Dendritic cell treated with granulocyte-macrophage colony-stimulating factor and Interleukin-4, amounts not matched to agents 40 ng/mL and 50 ng/mL, for 4 days (primary cell): ENCODE measurements around the gene MAN1A2.
"Not testable (repeated sequence)": the region's sequence is repeated elsewhere in the genome, so short reads cannot be mapped to it uniquely, and the experiment has no call there.

Experiments used
- H3K27ac Mint-ChIP-seq: one replicate; pipeline ENCODE4 v1.8.0; 2022; ENCODE audit warnings: mild to moderate bottlenecking, mixed read lengths
- H3K27me3 Mint-ChIP-seq: one replicate; pipeline ENCODE4 v1.8.0; 2022; ENCODE audit warnings: mild to moderate bottlenecking, mixed read lengths
- H3K36me3 Mint-ChIP-seq: one replicate; pipeline ENCODE4 v1.8.0; 2022; ENCODE audit warnings: low read depth, mixed read lengths
- H3K4me1 Mint-ChIP-seq: one replicate; pipeline ENCODE4 v1.8.0; 2022; ENCODE audit warnings: low read depth, mixed read lengths
- H3K4me3 Mint-ChIP-seq: one replicate; pipeline ENCODE4 v1.8.0; 2022; ENCODE audit warnings: mild to moderate bottlenecking, moderate library complexity, mixed read lengths
- H3K9me3 Mint-ChIP-seq: one replicate; pipeline ENCODE4 v1.8.0; 2022; ENCODE audit warnings: mixed read lengths
- intact Hi-C: fragments of 100-400 bp; cut with micrococcal nuclease; formaldehyde crosslinking; loops from one replicate; pipeline ENCODE4 v1.15.0; 2022

The MAN1A2 gene

GRCh38 chr1:117453958-117454357 is 86.7 kb downstream of the MAN1A2 start:
- intact Hi-C loops = no loop called here
- H3K9me3 Mint-ChIP-seq = peaks cover 27% of the 10 kb centered on the region
- peaks cover 47% of the 10 kb centered on the region for H3K36me3 Mint-ChIP-seq
- no peaks in the 10 kb centered on the region for H3K27me3 Mint-ChIP-seq
- H3K27ac Mint-ChIP-seq = no peak overlapping the region
- no peak overlapping the region for H3K4me3 Mint-ChIP-seq
- no peaks in the 10 kb centered on the region for H3K4me1 Mint-ChIP-seq

- H3K36me3 Mint-ChIP-seq = peaks cover 28% of the 10 kb centered on the region
- H3K4me1 Mint-ChIP-seq, H3K4me3 Mint-ChIP-seq, H3K27me3 Mint-ChIP-seq, H3K9me3 Mint-ChIP-seq, H3K27ac Mint-ChIP-seq, intact Hi-C loops: not testable (repeated sequence)
Observed at GRCh38 chr1:117458410-117458809, 91.2 kb downstream of the MAN1A2 start.

GRCh38 chr1:117466761-117467160 is 99.5 kb downstream of the MAN1A2 start:
- intact Hi-C loops = no loop called here
- Mint-ChIP-seq H3K27me3 (no peaks in the 10 kb centered on the region), H3K4me3 (no peak overlapping the region), H3K27ac (no peak overlapping the region), H3K9me3 (no peaks in the 10 kb centered on the region), H3K4me1 (no peaks in the 10 kb centered on the region), H3K36me3 (peaks cover 63% of the 10 kb centered on the region)

- H3K9me3 Mint-ChIP-seq = no peaks in the 10 kb centered on the region
- intact Hi-C loops = no loop called here
Observed at GRCh38 chr1:117467336-117467735, 100.1 kb downstream of the MAN1A2 start.

GRCh38 chr1:117473063-117473462 is 105.8 kb downstream of the MAN1A2 start:
- no peaks in the 10 kb centered on the region for H3K9me3 Mint-ChIP-seq
- H3K36me3 Mint-ChIP-seq = peaks cover 61% of the 10 kb centered on the region
- no peaks in the 10 kb centered on the region for H3K27me3 Mint-ChIP-seq
- no peak overlapping the region for H3K4me3 Mint-ChIP-seq
- no peaks in the 10 kb centered on the region for H3K4me1 Mint-ChIP-seq
- H3K27ac Mint-ChIP-seq = no peak overlapping the region
- intact Hi-C loops = loop anchor here (10.0 kb wide), 1 partner anchor 62 kb away; no protein-coding TSS in a partner anchor

More at GRCh38 chr1:117467336-117467735, 100.1 kb downstream of the MAN1A2 start:
- Mint-ChIP-seq H3K27ac (no peak overlapping the region), H3K4me3 (no peak overlapping the region), H3K36me3 (peaks cover 62% of the 10 kb centered on the region), H3K27me3 (no peaks in the 10 kb centered on the region), H3K4me1 (no peaks in the 10 kb centered on the region)

- H3K27ac Mint-ChIP-seq, H3K4me3 Mint-ChIP-seq, H3K4me1 Mint-ChIP-seq, H3K27me3 Mint-ChIP-seq, H3K9me3 Mint-ChIP-seq: not testable (repeated sequence)
- H3K36me3 Mint-ChIP-seq = peaks cover 65% of the 10 kb centered on the region
- intact Hi-C loops = loop anchor here (10.0 kb wide), 1 partner anchor 59 kb away; no protein-coding TSS in a partner anchor
Observed at GRCh38 chr1:117475495-117475894, 108.2 kb downstream of the MAN1A2 start.

- Mint-ChIP-seq H3K27me3 (no peaks in the 10 kb centered on the region), H3K9me3 (peaks cover 15% of the 10 kb centered on the region), H3K4me3 (no peak overlapping the region), H3K4me1 (no peaks in the 10 kb centered on the region), H3K27ac (no peak overlapping the region), H3K36me3 (peaks cover 77% of the 10 kb centered on the region)
- intact Hi-C loops = loop anchor here (10.0 kb wide), 1 partner anchor 56 kb away; no protein-coding TSS in a partner anchor
Observed at GRCh38 chr1:117479086-117479485, 111.8 kb downstream of the MAN1A2 start.

- H3K27me3 Mint-ChIP-seq = no peaks in the 10 kb centered on the region
- H3K27ac Mint-ChIP-seq = no peak overlapping the region
- intact Hi-C loops = no loop called here
- no peaks in the 10 kb centered on the region for H3K4me1 Mint-ChIP-seq
- no peak overlapping the region for H3K4me3 Mint-ChIP-seq
- H3K9me3 Mint-ChIP-seq = peaks cover 15% of the 10 kb centered on the region
- peaks cover 58% of the 10 kb centered on the region for H3K36me3 Mint-ChIP-seq
Observed at GRCh38 chr1:117481410-117481809, 114.2 kb downstream of the MAN1A2 start.

- no peaks in the 10 kb centered on the region for H3K9me3 Mint-ChIP-seq
- intact Hi-C loops = no loop called here
- no peak overlapping the region for H3K27ac Mint-ChIP-seq
- no peak overlapping the region for H3K4me3 Mint-ChIP-seq
- H3K27me3 Mint-ChIP-seq = no peaks in the 10 kb centered on the region
- no peaks in the 10 kb centered on the region for H3K4me1 Mint-ChIP-seq
- peaks cover 20% of the 10 kb centered on the region for H3K36me3 Mint-ChIP-seq
Observed at GRCh38 chr1:117493906-117494305, 126.7 kb downstream of the MAN1A2 start.

GRCh38 chr1:117495068-117495467 is 127.8 kb downstream of the MAN1A2 start:
- no peaks in the 10 kb centered on the region for H3K27me3 Mint-ChIP-seq
- peaks cover 13% of the 10 kb centered on the region for H3K36me3 Mint-ChIP-seq
- no peaks in the 10 kb centered on the region for H3K9me3 Mint-ChIP-seq
- intact Hi-C loops = no loop called here
- no peak overlapping the region for H3K27ac Mint-ChIP-seq
- H3K4me3 Mint-ChIP-seq = no peak overlapping the region
- no peaks in the 10 kb centered on the region for H3K4me1 Mint-ChIP-seq

- Mint-ChIP-seq H3K4me3 (no peak overlapping the region), H3K36me3 (peaks cover 6% of the 10 kb centered on the region), H3K27me3 (no peaks in the 10 kb centered on the region), H3K4me1 (no peaks in the 10 kb centered on the region), H3K9me3 (no peaks in the 10 kb centered on the region), H3K27ac (no peak overlapping the region)
- intact Hi-C loops = no loop called here
Observed at GRCh38 chr1:117499071-117499470, 131.8 kb downstream of the MAN1A2 start.

- intact Hi-C loops = no loop called here
- Mint-ChIP-seq H3K36me3 (peaks cover 18% of the 10 kb centered on the region), H3K27me3 (no peaks in the 10 kb centered on the region), H3K4me3 (no peak overlapping the region), H3K4me1 (no peaks in the 10 kb centered on the region), H3K9me3 (no peaks in the 10 kb centered on the region), H3K27ac (no peak overlapping the region)
Observed at GRCh38 chr1:117500584-117500983, 133.3 kb downstream of the MAN1A2 start.

GRCh38 chr1:117501281-117501680 is 134.0 kb downstream of the MAN1A2 start:
- Mint-ChIP-seq H3K27me3 (no peaks in the 10 kb centered on the region), H3K4me1 (no peaks in the 10 kb centered on the region), H3K27ac (no peak overlapping the region)

GRCh38 chr1:117511273-117511672 is 144.0 kb downstream of the MAN1A2 start:
- intact Hi-C loops = loop anchor here (5.0 kb wide), 1 partner anchor 161 kb away; no protein-coding TSS in a partner anchor
- no peaks in the 10 kb centered on the region for H3K9me3 Mint-ChIP-seq
- no peak overlapping the region for H3K27ac Mint-ChIP-seq
- H3K4me1 Mint-ChIP-seq = no peaks in the 10 kb centered on the region
- no peaks in the 10 kb centered on the region for H3K27me3 Mint-ChIP-seq
- H3K36me3 Mint-ChIP-seq = peaks cover 40% of the 10 kb centered on the region
- H3K4me3 Mint-ChIP-seq = no peak overlapping the region

More at GRCh38 chr1:117501281-117501680, 134.0 kb downstream of the MAN1A2 start:
- Mint-ChIP-seq H3K4me3 (no peak overlapping the region), H3K9me3 (no peaks in the 10 kb centered on the region), H3K36me3 (peaks cover 19% of the 10 kb centered on the region)
- intact Hi-C loops = no loop called here

GRCh38 chr1:117512728-117513321 is 145.6 kb downstream of the MAN1A2 start:
- Mint-ChIP-seq H3K4me3 (no peak overlapping the region), H3K27ac (no peak overlapping the region), H3K27me3 (no peaks in the 10 kb centered on the region)

More at GRCh38 chr1:117512728-117513321, 145.6 kb downstream of the MAN1A2 start:
- H3K9me3 Mint-ChIP-seq = no peaks in the 10 kb centered on the region
- no peaks in the 10 kb centered on the region for H3K4me1 Mint-ChIP-seq
- peaks cover 38% of the 10 kb centered on the region for H3K36me3 Mint-ChIP-seq
- intact Hi-C loops = loop anchor here (2.0 to 5.0 kb wide), 2 partner anchors 159 to 246 kb away; no protein-coding TSS in a partner anchor
